ENCODE results near the gene RARS2.

GRCh38 chr6:87494761-87495422 is 94.9 kb downstream of the RARS2 start:
- TF ChIP-seq CTCF (IDR thresholded peaks at IDR 0.05; ENCODE audit: extremely low read depth in 1 of 2, insufficient read depth in 1 of 2, low read depth in 1 of 2, low read length in 2 of 2) (no peak), EZH2 (IDR thresholded peaks at IDR 0.05; ENCODE audit: borderline replicate concordance, low read depth, low read length, severe bottlenecking) (no peak), JUN (IDR thresholded peaks at IDR 0.05; ENCODE audit: borderline replicate concordance, insufficient read depth, insufficient read length, low read depth) (no peak), POLR2A (IDR thresholded peaks at IDR 0.05; ENCODE audit: low read depth, low read length) (no peak), FOS (IDR thresholded peaks at IDR 0.05; ENCODE audit: borderline replicate concordance, insufficient read depth, low read length) (no peak), MAX (IDR thresholded peaks at IDR 0.05; ENCODE audit: insufficient read depth, insufficient read length) (no peak), POLR2AphosphoS5 (IDR thresholded peaks at IDR 0.05; ENCODE audit: insufficient read depth, low read depth, low read length) (no peak), GATA2 (IDR thresholded peaks at IDR 0.05; ENCODE audit: insufficient read depth, insufficient read length, low read depth, low read length) (no peak), MYC (IDR thresholded peaks at IDR 0.05; ENCODE audit: low read depth, low read length) (no peak)
